Inflammatory macrophage (primary cell): ENCODE measurements around the gene LAX1.
"Not testable (repeated sequence)": the region's sequence is repeated elsewhere in the genome, so short reads cannot be mapped to it uniquely, and the experiment has no call there.

ENCODE experiments used
- DNase-seq, 2 donors: peaks; one replicate each; pipeline ENCODE4 v3.0.0-alpha.2; 2020 to 2022

Gene LAX1

GRCh38 chr1:203769505-203770343 lies 4.7 kb downstream of the LAX1 start:
- peak; percentile 93 for DNase-seq

GRCh38 chr1:203771901-203772301 lies 6.9 kb downstream of the LAX1 start:
- DNase-seq = no peak

GRCh38 chr1:203772836-203773235 lies 7.9 kb downstream of the LAX1 start:
- DNase-seq = no peak

GRCh38 chr1:203776636-203777035 lies 11.7 kb downstream of the LAX1 start:
- DNase-seq = no peak

- no peak for DNase-seq
Observed at GRCh38 chr1:203777596-203777995, 12.6 kb downstream of the LAX1 start.

GRCh38 chr1:203778146-203778545 lies 13.2 kb downstream of the LAX1 start:
- no peak for DNase-seq

GRCh38 chr1:203778789-203779188 lies 13.8 kb downstream of the LAX1 start:
- DNase-seq = no peak

- DNase-seq = no peak
Observed at GRCh38 chr1:203781962-203782361, 17.0 kb downstream of the LAX1 start.

GRCh38 chr1:203789966-203790365 lies 25.0 kb downstream of the LAX1 start:
- DNase-seq = no peak

GRCh38 chr1:203791498-203791897 lies 26.5 kb downstream of the LAX1 start:
- DNase-seq = no peak

- no peak for DNase-seq
Observed at GRCh38 chr1:203792486-203792885, 27.5 kb downstream of the LAX1 start.

GRCh38 chr1:203793561-203793960 lies 28.6 kb downstream of the LAX1 start:
- not testable (repeated sequence) for DNase-seq

GRCh38 chr1:203794764-203795440 lies 29.9 kb downstream of the LAX1 start:
- no peak for DNase-seq

- DNase-seq = peak; percentile 100
Observed at GRCh38 chr1:203795441-203796235, 30.7 kb downstream of the LAX1 start, which contains the start of the genes ZBED6 and ZC3H11A. Gene ZBED6 (plus strand): TSS chr1:203795623. CDS start chr1:203797523, 1,900 bp downstream. Gene ZC3H11A (plus strand): TSS chr1:203795623. CDS start chr1:203817071, 21,448 bp downstream.

GRCh38 chr1:203796236-203796605 lies 31.2 kb downstream of the LAX1 start:
- peak; percentile 50 to 53 for DNase-seq

- DNase-seq = no peak
Observed at GRCh38 chr1:203797216-203797615, 32.2 kb downstream of the LAX1 start.

GRCh38 chr1:203797948-203798655 lies 33.1 kb downstream of the LAX1 start:
- DNase-seq = no peak

- no peak for DNase-seq
Observed at GRCh38 chr1:203799157-203799556, 34.2 kb downstream of the LAX1 start.

GRCh38 chr1:203799971-203800370 lies 35.0 kb downstream of the LAX1 start:
- DNase-seq = no peak

- no peak for DNase-seq
Observed at GRCh38 chr1:203805689-203806088, 40.7 kb downstream of the LAX1 start.

GRCh38 chr1:203807196-203807595 lies 42.2 kb downstream of the LAX1 start:
- no peak for DNase-seq

GRCh38 chr1:203813581-203814341 lies 48.8 kb downstream of the LAX1 start:
- DNase-seq = no peak
